Skeletal muscle tissue (tissue), 4 donors: Measurements from ENCODE around the gene PTPN9. TPM values are rescaled to one million over a fixed set of nuclear protein-coding genes. Genes with fewer than 3 reads are reported as not detected.
"Not testable (repeated sequence)": the region's sequence is repeated elsewhere in the genome, so short reads cannot be mapped to it uniquely, and the experiment has no call there.

ENCODE experiments used
- H3K27ac ChIP-seq: one replicate; pipeline ENCODE4 v1.7.0; 2013; ENCODE audit warnings: mild to moderate bottlenecking, low read depth, low read length, inconsistent platforms
- H3K27me3 ChIP-seq, 3 donors: one replicate each; pipeline ENCODE4 v1.7.0; 2013; ENCODE audit warnings: low read length in 3 of 3; ENCODE audit not compliant: control insufficient read depth in 3 of 3, insufficient read depth in 3 of 3
- H3K36me3 ChIP-seq, 3 donors: one replicate each; pipeline ENCODE4 v1.7.0; 2013; ENCODE audit warnings: low read length in 3 of 3; ENCODE audit not compliant: control insufficient read depth in 3 of 3, insufficient read depth in 3 of 3
- H3K4me1 ChIP-seq, 3 donors: one replicate each; pipeline ENCODE4 v1.7.0; 2013; ENCODE audit warnings: low read length in 3 of 3, mild to moderate bottlenecking in 3 of 3; ENCODE audit not compliant: control insufficient read depth in 3 of 3, insufficient read depth in 3 of 3
- H3K4me3 ChIP-seq, 3 donors: one replicate each; pipeline ENCODE4 v1.7.0; 2013; ENCODE audit warnings: low read length in 3 of 3
- H3K9ac ChIP-seq, 3 donors: one replicate each; pipeline ENCODE4 v1.7.0; 2013; ENCODE audit warnings: low read length in 3 of 3, mild to moderate bottlenecking in 3 of 3, moderate library complexity in 2 of 3, low read depth in 1 of 3
- H3K9me3 ChIP-seq, 3 donors: one replicate each; pipeline ENCODE4 v1.7.0; 2013; ENCODE audit warnings: low read length in 3 of 3; ENCODE audit not compliant: control insufficient read depth in 3 of 3
- total RNA-seq: library from RNA; depleted of rRNA; stranded (reverse); fragments of >200 nt; gene quantifications from one replicate; pipeline ENCODE4 v1.2.3, GENCODE V29; 2014
- donor health status: Osteomylitis.

PTPN9 gene
- total RNA-seq, 1 donor from 2014 or later: 11.5 TPM

- Histone ChIP-seq H3K27ac (peak overlapping the region; percentile 98), H3K27me3 (no peaks in the 10 kb centered on the region), H3K4me1 (peaks cover 25 to 48% (median 43%) of the 10 kb centered on the region in 3 donors), H3K4me3 (peak overlapping the region; percentile 77 to 92 (median 91)), H3K9ac (peak overlapping the region; percentile 92 to 95 (median 92)), H3K36me3 (peaks cover 0 to 2% (median 0%) of the 10 kb centered on the region in 3 donors), H3K9me3 (no peaks in the 10 kb centered on the region)
Measured at GRCh38 chr15:75451202-75451673, 127.9 kb downstream of the PTPN9 start.

- Histone ChIP-seq H3K9me3 (no peaks in the 10 kb centered on the region), H3K27ac (peak overlapping the region; percentile 98), H3K27me3 (no peaks in the 10 kb centered on the region), H3K4me1 (peaks cover 23 to 43% (median 40%) of the 10 kb centered on the region in 3 donors), H3K4me3 (peak overlapping the region; percentile 92 to 97 (median 96)), H3K9ac (peak overlapping the region; percentile 75 to 90 (median 88)), H3K36me3 (peaks cover 0 to 2% (median 0%) of the 10 kb centered on the region in 3 donors)
Measured at GRCh38 chr15:75450307-75451201, 128.6 kb downstream of the PTPN9 start.

GRCh38 chr15:75449585-75450306, 129.4 kb downstream of the PTPN9 start:
- peak overlapping the region; percentile 92 to 97 (median 96) for H3K4me3 ChIP-seq
- H3K9me3 ChIP-seq: no peaks in the 10 kb centered on the region
- no peaks in the 10 kb centered on the region for H3K27me3 ChIP-seq
- peaks cover 23 to 43% (median 40%) of the 10 kb centered on the region in 3 donors for H3K4me1 ChIP-seq
- H3K9ac ChIP-seq: peak overlapping the region; percentile 48 to 88 (median 75)
- peak overlapping the region; percentile 98 for H3K27ac ChIP-seq
- H3K36me3 ChIP-seq: peaks cover 0 to 2% (median 0%) of the 10 kb centered on the region in 3 donors

GRCh38 chr15:75448171-75448570, 130.9 kb downstream of the PTPN9 start:
- H3K9ac ChIP-seq, H3K27ac ChIP-seq, H3K36me3 ChIP-seq, H3K9me3 ChIP-seq, H3K4me3 ChIP-seq, H3K27me3 ChIP-seq: not testable (repeated sequence)
- peaks cover 18 to 37% (median 36%) of the 10 kb centered on the region in 3 donors for H3K4me1 ChIP-seq

GRCh38 chr15:75446151-75446550, 133.0 kb downstream of the PTPN9 start:
- no peaks in the 10 kb centered on the region for H3K9me3 ChIP-seq
- H3K36me3 ChIP-seq: no peaks in the 10 kb centered on the region
- peaks cover 7 to 27% (median 23%) of the 10 kb centered on the region in 3 donors for H3K4me1 ChIP-seq
- H3K9ac ChIP-seq: no peak overlapping the region
- H3K4me3 ChIP-seq: no peak overlapping the region
- H3K27me3 ChIP-seq: no peaks in the 10 kb centered on the region
- H3K27ac ChIP-seq: no peak overlapping the region

- H3K36me3 ChIP-seq, H3K9me3 ChIP-seq, H3K9ac ChIP-seq, H3K27me3 ChIP-seq, H3K4me3 ChIP-seq, H3K27ac ChIP-seq: not testable (repeated sequence)
- peaks cover 6 to 24% (median 23%) of the 10 kb centered on the region in 3 donors for H3K4me1 ChIP-seq
Measured at GRCh38 chr15:75445324-75445723, 133.8 kb downstream of the PTPN9 start.

GRCh38 chr15:75443972-75444453, 135.1 kb downstream of the PTPN9 start:
- H3K4me1 ChIP-seq: peaks cover 0 to 14% (median 12%) of the 10 kb centered on the region in 3 donors
- not testable (repeated sequence) for H3K27me3 ChIP-seq, H3K9me3 ChIP-seq, H3K9ac ChIP-seq, H3K4me3 ChIP-seq, H3K36me3 ChIP-seq, H3K27ac ChIP-seq

GRCh38 chr15:75437721-75438120, 141.4 kb downstream of the PTPN9 start:
- Histone ChIP-seq H3K36me3 (peaks cover 0 to 5% (median 0%) of the 10 kb centered on the region in 3 donors), H3K4me3 (no peak overlapping the region), H3K27me3 (no peaks in the 10 kb centered on the region), H3K27ac (no peak overlapping the region), H3K9ac (no peak overlapping the region), H3K9me3 (no peaks in the 10 kb centered on the region), H3K4me1 (peaks cover 0 to 4% (median 3%) of the 10 kb centered on the region in 3 donors)

GRCh38 chr15:75436881-75437280, 142.2 kb downstream of the PTPN9 start:
- no peak overlapping the region for H3K27ac ChIP-seq
- H3K36me3 ChIP-seq: peaks cover 0 to 5% (median 0%) of the 10 kb centered on the region in 3 donors
- no peak overlapping the region for H3K9ac ChIP-seq
- no peaks in the 10 kb centered on the region for H3K9me3 ChIP-seq
- peaks cover 0 to 4% (median 3%) of the 10 kb centered on the region in 3 donors for H3K4me1 ChIP-seq
- no peak overlapping the region for H3K4me3 ChIP-seq
- H3K27me3 ChIP-seq: no peaks in the 10 kb centered on the region
